SK-N-SH (cell line): ENCODE results near the gene AOAH. TPM values are rescaled to one million over a fixed set of nuclear protein-coding genes. Genes with fewer than 3 reads are reported as not detected.

Experiments used
- CTCF ChIA-PET: fragments of 300-600, 350-600 bp; formaldehyde crosslinking; extraction: SDS; loops from one replicate; lab custom pipeline; 2021; lab: Yijun Ruan, JAX
- POLR2A ChIA-PET: fragments of 350-600 bp; sonication (Branson Sonifier 250); formaldehyde crosslinking; extraction: SDS; loops from one replicate; lab custom pipeline; 2020; ENCODE audit warnings: antibody characterized with exemption, inconsistent platforms; lab: Yijun Ruan, JAX
- DNase-seq: peaks from one replicate; pipeline ENCODE4 v3.0.0; 2012
- H2AFZ ChIP-seq: fragments of 200-600 bp; sonication (generic); 2 replicates; pipeline ENCODE4 v1.8.1; 2016; ENCODE audit warnings: antibody characterized with exemption, mild to moderate bottlenecking, low read depth
- H3F3A ChIP-seq: fragments of 200-600 bp; sonication (generic); replicated peaks from 2 replicates; pipeline ENCODE3; 2016; ENCODE audit warnings: antibody characterized with exemption, mild to moderate bottlenecking; ENCODE audit not compliant: insufficient read depth
- H3K27ac ChIP-seq, 2 experiments: fragments of 200-500 bp in 1 of 2; fragments of 200-600 bp in 1 of 2; sonication (Bioruptor generic) in 1 of 2; sonication (generic), shearing (Covaris generic) in 1 of 2; 2 replicates each; pipeline versions ENCODE4 v1.5.1 to v1.6.1; 2014 to 2016; ENCODE audit warnings: low read depth in 2 of 2, inconsistent platforms in 1 of 2, low read length in 1 of 2, mild to moderate bottlenecking in 1 of 2, mixed read lengths in 1 of 2
- H3K27me3 ChIP-seq: fragments of 200-600 bp; sonication (generic), shearing (Covaris generic); 2 replicates; pipeline ENCODE4 v1.6.1; 2016; ENCODE audit warnings: mixed run types; ENCODE audit not compliant: insufficient read depth
- H3K36me3 ChIP-seq, 2 experiments: fragments of 200-500 bp in 1 of 2; fragments of 200-600 bp in 1 of 2; sonication (Bioruptor generic) in 1 of 2; sonication (generic) in 1 of 2; replicated peaks in 1 of 2; 2 replicates each; pipeline versions ENCODE3 to v1.5.1; 2014 to 2016; ENCODE audit warnings: low read length in 1 of 2, mild to moderate bottlenecking in 1 of 2; ENCODE audit not compliant: insufficient read depth in 2 of 2, control insufficient read depth in 1 of 2
- H3K4me1 ChIP-seq, 2 experiments: fragments of 200-500 bp in 1 of 2; fragments of 200-600 bp in 1 of 2; sonication (Bioruptor generic) in 1 of 2; sonication (generic), shearing (Covaris generic) in 1 of 2; 2 replicates each; pipeline versions ENCODE4 v1.5.1 to v1.6.1; 2014 to 2016; ENCODE audit warnings: low read depth in 1 of 2, low read length in 1 of 2, mixed run types in 1 of 2; ENCODE audit not compliant: insufficient read depth in 2 of 2, control insufficient read depth in 1 of 2
- H3K4me2 ChIP-seq: fragments of 200-600 bp; sonication (generic), shearing (Covaris generic); 2 replicates; pipeline ENCODE4 v1.6.1; 2017; ENCODE audit warnings: mixed run types
- H3K4me3 ChIP-seq, 2 experiments: fragments of 200-500 bp in 1 of 2; fragments of 200-600 bp in 1 of 2; sonication (Bioruptor generic) in 1 of 2; sonication (generic), shearing (Covaris generic) in 1 of 2; 2 replicates each; pipeline versions ENCODE4 v1.5.1 to v1.8.1; 2014 to 2016; ENCODE audit warnings: low read depth in 2 of 2, inconsistent platforms in 1 of 2, low read length in 1 of 2, mild to moderate bottlenecking in 1 of 2, mixed read lengths in 1 of 2, moderate library complexity in 1 of 2
- H3K79me2 ChIP-seq: fragments of 200-600 bp; sonication (generic); 2 replicates; pipeline ENCODE4 v1.8.1; 2017; ENCODE audit warnings: mild to moderate bottlenecking; ENCODE audit not compliant: insufficient read depth
- H3K9ac ChIP-seq: fragments of 200-600 bp; sonication (generic); 2 replicates; pipeline ENCODE4 v1.6.1; 2017; ENCODE audit warnings: mixed run types
- H3K9me2 ChIP-seq: fragments of 200-600 bp; sonication (generic); 2 replicates; pipeline ENCODE4 v1.6.1; 2017; ENCODE audit warnings: mixed run types
- H3K9me3 ChIP-seq: fragments of 200-600 bp; sonication (generic); 2 replicates; pipeline ENCODE4 v1.6.1; 2017; ENCODE audit warnings: mixed run types, mild to moderate bottlenecking, moderate library complexity
- H4K20me1 ChIP-seq: fragments of 200-600 bp; sonication (generic); 2 replicates; pipeline ENCODE4 v1.6.1; 2017; ENCODE audit warnings: mild to moderate bottlenecking, mixed run types; ENCODE audit not compliant: insufficient read depth
- EP300 ChIP-seq, 2 experiments: IDR thresholded peaks; 2 replicates each; pipeline versions ENCODE4 v1.4.0 to v1.6.1; 2012; ENCODE audit warnings: borderline replicate concordance in 1 of 2, low read depth in 1 of 2, low read length in 1 of 2
- GATA2 ChIP-seq: sonication (generic); formaldehyde crosslinking; IDR thresholded peaks from 2 replicates; pipeline ENCODE4 v1.5.0; 2020; ENCODE audit warnings: mild to moderate bottlenecking, missing genetic modification reagents
- JUND ChIP-seq: IDR thresholded peaks from 2 replicates; pipeline ENCODE4 v1.4.0; 2012
- POLR2AphosphoS5 ChIP-seq: IDR thresholded peaks from 2 replicates; pipeline ENCODE4 v1.6.1; 2012; ENCODE audit warnings: low read depth, low read length
- RCOR1 ChIP-seq: fragments of 150-350 bp; IDR thresholded peaks from 2 replicates; pipeline ENCODE4 v1.6.1; 2017; ENCODE audit warnings: antibody characterized with exemption, low read length
- RXRA ChIP-seq: IDR thresholded peaks from 2 replicates; pipeline ENCODE4 v1.4.0; 2012; ENCODE audit warnings: low read depth, mild to moderate bottlenecking, borderline replicate concordance
- SIN3A ChIP-seq: IDR thresholded peaks from 2 replicates; pipeline ENCODE4 v1.6.1; 2012; ENCODE audit warnings: low read depth, mild to moderate bottlenecking, low read length, moderate library complexity, borderline replicate concordance
- TCF12 ChIP-seq: IDR thresholded peaks from 2 replicates; pipeline ENCODE4 v1.4.0; 2012
- TEAD4 ChIP-seq: IDR thresholded peaks from 2 replicates; pipeline ENCODE4 v1.4.0; 2012; ENCODE audit warnings: mild to moderate bottlenecking, borderline replicate concordance; ENCODE audit not compliant: insufficient read depth
- YY1 ChIP-seq: IDR thresholded peaks from 2 replicates; pipeline ENCODE4 v1.4.0; 2012; ENCODE audit warnings: low read depth, mild to moderate bottlenecking
- whole genome bisulfite sequencing: methylation state at CpG from one replicate; pipeline ENCODE4 v1.1.6; 2017; ENCODE audit warnings: low lambda C conversion rate; 5-methylcytosine and 5-hydroxymethylcytosine counted together
- polyA plus RNA-seq, 3 experiments: library from polyadenylated mRNA; depleted of rRNA; stranded (reverse); fragments of >200 nt; gene quantifications; 2 replicates each; pipeline ENCODE4 v1.2.3, GENCODE V29; 2012
- TF ChIP-seq, protein P1 (sequence below): IDR thresholded peaks from 2 replicates; pipeline ENCODE4 v1.4.0; 2012; ENCODE audit warnings: low read depth, borderline replicate concordance
- TF ChIP-seq, protein P2 (sequence below): IDR thresholded peaks from 2 replicates; pipeline ENCODE4 v1.6.1; 2012; ENCODE audit warnings: mild to moderate bottlenecking, low read depth, low read length, moderate library complexity
- TF ChIP-seq, protein P3 (sequence below): IDR thresholded peaks from 2 replicates; pipeline ENCODE4 v1.4.0; 2012; ENCODE audit warnings: low read depth, borderline replicate concordance
- TF ChIP-seq, protein P4 (sequence below): fragments of 150-350 bp; IDR thresholded peaks from 2 replicates; pipeline ENCODE4 v1.6.1; 2017; ENCODE audit warnings: antibody characterized with exemption, low read length, low read depth, borderline replicate concordance

Gene AOAH
- polyA plus RNA-seq, 1 of the 3 experiments (the other 2 are of a cell fraction) = not detected

DNA sequence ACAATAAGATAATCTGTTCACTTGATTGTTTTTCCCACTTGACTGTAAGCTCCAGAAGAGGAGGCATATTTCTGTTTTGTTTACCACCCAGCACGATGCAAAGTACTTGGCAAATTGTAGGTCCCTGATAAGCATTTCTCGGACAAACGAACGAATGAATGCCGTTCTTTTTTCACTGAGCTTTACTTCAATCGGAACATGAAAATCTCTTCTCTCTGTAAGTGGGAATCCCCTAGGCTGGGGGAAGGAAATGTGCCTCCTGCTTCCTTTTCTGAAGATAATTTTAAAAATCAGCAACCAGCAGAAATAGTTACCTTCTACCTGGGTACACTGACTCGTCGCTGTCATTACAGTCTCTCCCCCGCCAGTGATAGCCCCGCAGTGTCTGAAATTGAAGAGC is 102.9 kb downstream of the AOAH start (continued):
- TF ChIP-seq, protein P1, sequence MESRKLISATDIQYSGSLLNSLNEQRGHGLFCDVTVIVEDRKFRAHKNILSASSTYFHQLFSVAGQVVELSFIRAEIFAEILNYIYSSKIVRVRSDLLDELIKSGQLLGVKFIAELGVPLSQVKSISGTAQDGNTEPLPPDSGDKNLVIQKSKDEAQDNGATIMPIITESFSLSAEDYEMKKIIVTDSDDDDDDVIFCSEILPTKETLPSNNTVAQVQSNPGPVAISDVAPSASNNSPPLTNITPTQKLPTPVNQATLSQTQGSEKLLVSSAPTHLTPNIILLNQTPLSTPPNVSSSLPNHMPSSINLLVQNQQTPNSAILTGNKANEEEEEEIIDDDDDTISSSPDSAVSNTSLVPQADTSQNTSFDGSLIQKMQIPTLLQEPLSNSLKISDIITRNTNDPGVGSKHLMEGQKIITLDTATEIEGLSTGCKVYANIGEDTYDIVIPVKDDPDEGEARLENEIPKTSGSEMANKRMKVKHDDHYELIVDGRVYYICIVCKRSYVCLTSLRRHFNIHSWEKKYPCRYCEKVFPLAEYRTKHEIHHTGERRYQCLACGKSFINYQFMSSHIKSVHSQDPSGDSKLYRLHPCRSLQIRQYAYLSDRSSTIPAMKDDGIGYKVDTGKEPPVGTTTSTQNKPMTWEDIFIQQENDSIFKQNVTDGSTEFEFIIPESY = no peak
- TF ChIP-seq, protein P2, sequence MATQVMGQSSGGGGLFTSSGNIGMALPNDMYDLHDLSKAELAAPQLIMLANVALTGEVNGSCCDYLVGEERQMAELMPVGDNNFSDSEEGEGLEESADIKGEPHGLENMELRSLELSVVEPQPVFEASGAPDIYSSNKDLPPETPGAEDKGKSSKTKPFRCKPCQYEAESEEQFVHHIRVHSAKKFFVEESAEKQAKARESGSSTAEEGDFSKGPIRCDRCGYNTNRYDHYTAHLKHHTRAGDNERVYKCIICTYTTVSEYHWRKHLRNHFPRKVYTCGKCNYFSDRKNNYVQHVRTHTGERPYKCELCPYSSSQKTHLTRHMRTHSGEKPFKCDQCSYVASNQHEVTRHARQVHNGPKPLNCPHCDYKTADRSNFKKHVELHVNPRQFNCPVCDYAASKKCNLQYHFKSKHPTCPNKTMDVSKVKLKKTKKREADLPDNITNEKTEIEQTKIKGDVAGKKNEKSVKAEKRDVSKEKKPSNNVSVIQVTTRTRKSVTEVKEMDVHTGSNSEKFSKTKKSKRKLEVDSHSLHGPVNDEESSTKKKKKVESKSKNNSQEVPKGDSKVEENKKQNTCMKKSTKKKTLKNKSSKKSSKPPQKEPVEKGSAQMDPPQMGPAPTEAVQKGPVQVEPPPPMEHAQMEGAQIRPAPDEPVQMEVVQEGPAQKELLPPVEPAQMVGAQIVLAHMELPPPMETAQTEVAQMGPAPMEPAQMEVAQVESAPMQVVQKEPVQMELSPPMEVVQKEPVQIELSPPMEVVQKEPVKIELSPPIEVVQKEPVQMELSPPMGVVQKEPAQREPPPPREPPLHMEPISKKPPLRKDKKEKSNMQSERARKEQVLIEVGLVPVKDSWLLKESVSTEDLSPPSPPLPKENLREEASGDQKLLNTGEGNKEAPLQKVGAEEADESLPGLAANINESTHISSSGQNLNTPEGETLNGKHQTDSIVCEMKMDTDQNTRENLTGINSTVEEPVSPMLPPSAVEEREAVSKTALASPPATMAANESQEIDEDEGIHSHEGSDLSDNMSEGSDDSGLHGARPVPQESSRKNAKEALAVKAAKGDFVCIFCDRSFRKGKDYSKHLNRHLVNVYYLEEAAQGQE = no peak
- TF ChIP-seq EP300 (IDR thresholded peaks at IDR 0.05; ENCODE audit: borderline replicate concordance in 1 of 2, low read depth in 1 of 2, low read length in 1 of 2) = no peak
- TF ChIP-seq, protein P3, sequence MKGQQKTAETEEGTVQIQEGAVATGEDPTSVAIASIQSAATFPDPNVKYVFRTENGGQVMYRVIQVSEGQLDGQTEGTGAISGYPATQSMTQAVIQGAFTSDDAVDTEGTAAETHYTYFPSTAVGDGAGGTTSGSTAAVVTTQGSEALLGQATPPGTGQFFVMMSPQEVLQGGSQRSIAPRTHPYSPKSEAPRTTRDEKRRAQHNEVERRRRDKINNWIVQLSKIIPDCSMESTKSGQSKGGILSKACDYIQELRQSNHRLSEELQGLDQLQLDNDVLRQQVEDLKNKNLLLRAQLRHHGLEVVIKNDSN = no peak

DNA sequence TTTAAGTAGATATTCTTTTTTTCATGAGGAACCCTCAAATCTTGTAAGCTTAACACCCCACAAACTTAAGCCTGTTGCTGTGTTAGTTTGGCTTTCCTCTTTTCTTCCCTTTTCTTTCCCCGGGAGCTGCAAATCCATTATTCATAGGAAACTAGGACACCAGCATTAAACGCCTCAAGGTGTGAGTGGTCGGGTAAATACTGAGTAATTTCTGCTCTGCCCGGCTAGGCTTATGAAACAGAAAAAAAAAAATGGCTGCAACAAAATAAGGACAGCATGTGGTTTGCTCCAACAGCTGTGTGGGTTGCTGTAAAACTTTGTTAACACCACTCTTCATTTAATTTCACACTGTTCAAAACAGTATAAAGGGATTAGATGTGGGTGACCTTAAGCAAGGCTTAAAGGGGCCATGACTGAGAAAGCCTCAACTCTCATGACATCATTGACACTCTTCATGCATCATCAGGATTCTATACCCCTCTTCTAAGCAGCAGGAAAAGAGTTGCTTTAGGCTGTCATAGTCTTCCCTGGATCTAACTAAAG is 104.1 kb downstream of the AOAH start:
- H3K27ac ChIP-seq = no peak overlapping the region
- H3K9me2 ChIP-seq = no peaks in the 10 kb centered on the region
- H3K4me3 ChIP-seq = no peak overlapping the region
- WGBS = 18% methylated on average over 4 of the region's 4 CpGs
- H3K4me2 ChIP-seq = no peak overlapping the region
- no peaks in the 10 kb centered on the region for H3F3A ChIP-seq
- no peaks in the 10 kb centered on the region for H4K20me1 ChIP-seq
- ChIA-PET CTCF (interaction anchor here (0.9 to 3.7 kb wide), 4 partner anchors 13 to 365 kb away, joined by 3 to 13 read pairs (median 3); no protein-coding TSS in a partner anchor), POLR2A (no interaction called here)
- no peak for DNase-seq
- H3K9ac ChIP-seq = no peak overlapping the region
- H3K36me3 ChIP-seq = no peaks in the 10 kb centered on the region
- H3K79me2 ChIP-seq = no peaks in the 10 kb centered on the region
- TF ChIP-seq GATA2 (CRISPR knock-in tag) = no peak
- no peak for TF ChIP-seq JUND
- no peak for TF ChIP-seq RXRA
- TF ChIP-seq RCOR1 = no peak
- no peak for TF ChIP-seq TEAD4
- TF ChIP-seq SIN3A = no peak
- no peak for TF ChIP-seq YY1
- TF ChIP-seq, protein P4, sequence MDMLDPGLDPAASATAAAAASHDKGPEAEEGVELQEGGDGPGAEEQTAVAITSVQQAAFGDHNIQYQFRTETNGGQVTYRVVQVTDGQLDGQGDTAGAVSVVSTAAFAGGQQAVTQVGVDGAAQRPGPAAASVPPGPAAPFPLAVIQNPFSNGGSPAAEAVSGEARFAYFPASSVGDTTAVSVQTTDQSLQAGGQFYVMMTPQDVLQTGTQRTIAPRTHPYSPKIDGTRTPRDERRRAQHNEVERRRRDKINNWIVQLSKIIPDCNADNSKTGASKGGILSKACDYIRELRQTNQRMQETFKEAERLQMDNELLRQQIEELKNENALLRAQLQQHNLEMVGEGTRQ = no peak
- TF ChIP-seq TCF12 = no peak
- TF ChIP-seq POLR2AphosphoS5 = no peak
- no peaks in the 10 kb centered on the region; a peak in 1 of 4 replicates for H3K4me1 ChIP-seq
- no peaks in the 10 kb centered on the region for H3K9me3 ChIP-seq
- no peak overlapping the region for H2AFZ ChIP-seq
- H3K27me3 ChIP-seq = peaks cover 3% of the 10 kb centered on the region; the same call in 1 of the 2 replicates
